Brain microvascular endothelial cell (primary cell): ENCODE results near the gene RNF166.

ENCODE experiments used
- DNase-seq: peaks from one replicate; pipeline ENCODE4 v3.0.0-alpha.2; 2020
- H3K27ac ChIP-seq: fragments of 250-450 bp; sonication (Bioruptor Pico); 2 replicates; pipeline ENCODE4 v1.5.1; 2020; ENCODE audit warnings: mild to moderate bottlenecking, moderate library complexity
- H3K27me3 ChIP-seq: fragments of 250-450 bp; sonication (Bioruptor Pico); replicated peaks from 2 replicates; pipeline ENCODE4 v1.5.1; 2020; ENCODE audit warnings: mild to moderate bottlenecking
- H3K36me3 ChIP-seq: fragments of 250-450 bp; sonication (Bioruptor Pico); replicated peaks from 2 replicates; pipeline ENCODE4 v1.5.1; 2020; ENCODE audit warnings: mild to moderate bottlenecking
- H3K4me3 ChIP-seq: 2 replicates; pipeline ENCODE4 v1.5.1; 2011; ENCODE audit warnings: low read depth, mild to moderate bottlenecking, control low read depth, low read length, moderate library complexity
- in situ Hi-C: cut with HindIII; loops from 2 replicates; pipeline ENCODE4 v1.10.0; 2017; ENCODE audit warnings: low sequenced_read_pairs, low pct_ligation_motif_present
- TF ChIP-seq, protein P1 (sequence below): IDR thresholded peaks from 2 replicates; pipeline ENCODE4 v1.5.1; 2011; ENCODE audit warnings: low read depth, mild to moderate bottlenecking, moderate library complexity, low read length, control low read depth, inconsistent platforms; ENCODE audit errors: missing control alignments

RNF166 gene

DNA sequence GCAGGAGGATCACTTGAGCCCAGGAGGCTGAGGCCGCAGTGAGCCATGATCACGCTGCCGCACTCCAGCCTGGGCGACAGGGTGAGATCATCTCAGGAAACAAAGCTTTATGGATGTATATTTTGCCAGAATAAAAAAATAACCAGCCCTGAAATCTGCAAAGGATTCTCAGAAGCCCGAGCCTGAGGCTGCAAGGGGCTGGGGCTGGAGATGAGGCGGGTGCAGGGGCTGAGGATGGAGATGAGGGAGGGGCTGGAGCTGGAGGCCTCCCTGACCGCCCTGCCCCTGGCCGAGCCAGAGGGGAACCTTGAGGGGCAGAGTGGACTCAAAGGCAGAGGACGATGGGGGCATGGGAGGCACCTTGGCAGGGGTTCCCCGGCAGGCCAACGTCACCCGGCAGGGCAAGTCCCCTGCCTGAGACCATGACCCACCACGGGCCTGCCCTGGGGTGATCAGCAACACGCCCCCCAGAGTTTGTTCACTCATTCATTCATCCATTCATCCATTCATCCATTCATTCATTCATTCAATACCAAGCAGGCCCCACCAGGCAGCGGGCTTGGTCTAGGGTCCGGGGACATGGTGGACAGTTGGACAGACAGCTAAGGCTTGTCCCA, 46.3 kb upstream of the RNF166 start:
- Histone ChIP-seq H3K27ac (no peak overlapping the region), H3K36me3 (peaks cover 15% of the 10 kb centered on the region), H3K4me3 (no peak overlapping the region), H3K27me3 (no peaks in the 10 kb centered on the region)
- in situ Hi-C loops = loop anchor here (25.0 kb wide), 1 partner anchor 410 kb away; the partner anchor contains the start of gene CDH15
- TF ChIP-seq, protein P1, sequence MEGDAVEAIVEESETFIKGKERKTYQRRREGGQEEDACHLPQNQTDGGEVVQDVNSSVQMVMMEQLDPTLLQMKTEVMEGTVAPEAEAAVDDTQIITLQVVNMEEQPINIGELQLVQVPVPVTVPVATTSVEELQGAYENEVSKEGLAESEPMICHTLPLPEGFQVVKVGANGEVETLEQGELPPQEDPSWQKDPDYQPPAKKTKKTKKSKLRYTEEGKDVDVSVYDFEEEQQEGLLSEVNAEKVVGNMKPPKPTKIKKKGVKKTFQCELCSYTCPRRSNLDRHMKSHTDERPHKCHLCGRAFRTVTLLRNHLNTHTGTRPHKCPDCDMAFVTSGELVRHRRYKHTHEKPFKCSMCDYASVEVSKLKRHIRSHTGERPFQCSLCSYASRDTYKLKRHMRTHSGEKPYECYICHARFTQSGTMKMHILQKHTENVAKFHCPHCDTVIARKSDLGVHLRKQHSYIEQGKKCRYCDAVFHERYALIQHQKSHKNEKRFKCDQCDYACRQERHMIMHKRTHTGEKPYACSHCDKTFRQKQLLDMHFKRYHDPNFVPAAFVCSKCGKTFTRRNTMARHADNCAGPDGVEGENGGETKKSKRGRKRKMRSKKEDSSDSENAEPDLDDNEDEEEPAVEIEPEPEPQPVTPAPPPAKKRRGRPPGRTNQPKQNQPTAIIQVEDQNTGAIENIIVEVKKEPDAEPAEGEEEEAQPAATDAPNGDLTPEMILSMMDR = no peak
- no peak for DNase-seq

DNA sequence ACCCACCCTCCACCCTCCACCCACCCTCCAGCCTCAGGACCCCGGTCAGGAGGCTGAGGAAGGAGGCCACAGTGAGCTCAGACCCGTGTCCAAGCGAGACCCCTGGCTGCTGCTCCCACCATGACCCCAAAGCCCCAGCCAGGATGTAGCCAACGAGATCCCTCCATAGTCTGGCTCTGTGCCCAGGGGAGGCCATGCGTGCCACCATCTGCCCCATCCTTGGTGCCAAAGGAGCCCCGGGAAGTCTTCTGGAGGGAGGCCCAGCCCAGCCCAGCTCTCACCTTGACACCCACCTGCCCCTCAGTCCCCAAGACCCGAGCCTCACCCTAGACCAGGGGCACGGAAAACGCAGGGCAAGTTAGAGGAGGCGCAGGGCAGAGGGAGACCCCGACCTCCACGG, 44.6 kb upstream of the RNF166 start:
- Histone ChIP-seq H3K27ac (no peak overlapping the region), H3K36me3 (peaks cover 16% of the 10 kb centered on the region), H3K4me3 (no peak overlapping the region), H3K27me3 (no peaks in the 10 kb centered on the region)
- TF ChIP-seq, protein P1 = no peak
- in situ Hi-C loops = loop anchor here (25.0 kb wide), 1 partner anchor 411 kb away; the partner anchor contains the start of gene CDH15
- DNase-seq = no peak

DNA sequence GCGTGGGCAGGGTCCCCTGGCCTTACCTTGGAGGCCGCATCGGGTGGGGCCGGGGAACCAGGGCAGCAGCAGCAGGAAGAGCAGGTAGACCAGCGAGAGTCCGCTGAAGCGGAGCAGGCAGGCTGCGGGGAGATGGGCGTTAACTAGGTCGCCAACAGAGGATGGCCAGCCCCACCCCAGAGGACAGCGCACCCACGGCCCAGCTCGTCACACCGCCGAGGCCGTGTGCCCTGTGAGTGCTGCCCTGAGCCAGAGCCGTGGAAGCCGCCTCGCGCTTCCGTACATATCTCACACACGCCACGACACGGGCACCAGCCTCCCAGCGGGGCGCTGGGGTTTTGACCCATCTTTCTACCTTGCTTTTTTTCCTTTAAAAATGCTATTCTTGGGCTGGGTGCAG, 43.1 kb upstream of the RNF166 start:
- no peak overlapping the region for H3K4me3 ChIP-seq
- H3K27me3 ChIP-seq = no peaks in the 10 kb centered on the region
- no peak overlapping the region for H3K27ac ChIP-seq
- TF ChIP-seq, protein P1 = no peak
- in situ Hi-C loops = no loop called here
- peaks cover 16% of the 10 kb centered on the region for H3K36me3 ChIP-seq
- no peak for DNase-seq

DNA sequence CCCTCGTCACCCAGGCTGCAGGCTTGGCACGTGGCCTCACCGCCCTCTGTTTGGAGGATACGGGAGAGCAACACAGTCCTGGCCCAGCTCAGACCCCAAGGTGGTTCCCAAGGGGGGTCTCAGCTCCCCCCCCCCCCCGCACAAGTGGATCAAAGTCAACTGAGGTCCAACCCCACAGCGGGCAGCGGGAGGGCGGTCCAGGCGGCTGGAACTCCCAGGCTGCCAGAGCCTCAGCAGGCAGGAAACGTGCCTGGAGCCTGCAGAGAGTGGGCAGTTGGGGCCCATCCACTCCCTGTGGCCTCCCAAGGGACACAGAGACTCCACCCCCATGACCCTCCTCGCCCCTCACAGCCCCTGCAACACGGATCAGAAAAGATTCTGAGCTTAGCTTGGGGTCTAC, 42.2 kb upstream of the RNF166 start:
- no peak overlapping the region for H3K27ac ChIP-seq
- H3K27me3 ChIP-seq = no peaks in the 10 kb centered on the region
- in situ Hi-C loops = no loop called here
- peaks cover 17% of the 10 kb centered on the region for H3K36me3 ChIP-seq
- DNase-seq = no peak
- TF ChIP-seq, protein P1 = no peak
- H3K4me3 ChIP-seq = no peak overlapping the region

DNA sequence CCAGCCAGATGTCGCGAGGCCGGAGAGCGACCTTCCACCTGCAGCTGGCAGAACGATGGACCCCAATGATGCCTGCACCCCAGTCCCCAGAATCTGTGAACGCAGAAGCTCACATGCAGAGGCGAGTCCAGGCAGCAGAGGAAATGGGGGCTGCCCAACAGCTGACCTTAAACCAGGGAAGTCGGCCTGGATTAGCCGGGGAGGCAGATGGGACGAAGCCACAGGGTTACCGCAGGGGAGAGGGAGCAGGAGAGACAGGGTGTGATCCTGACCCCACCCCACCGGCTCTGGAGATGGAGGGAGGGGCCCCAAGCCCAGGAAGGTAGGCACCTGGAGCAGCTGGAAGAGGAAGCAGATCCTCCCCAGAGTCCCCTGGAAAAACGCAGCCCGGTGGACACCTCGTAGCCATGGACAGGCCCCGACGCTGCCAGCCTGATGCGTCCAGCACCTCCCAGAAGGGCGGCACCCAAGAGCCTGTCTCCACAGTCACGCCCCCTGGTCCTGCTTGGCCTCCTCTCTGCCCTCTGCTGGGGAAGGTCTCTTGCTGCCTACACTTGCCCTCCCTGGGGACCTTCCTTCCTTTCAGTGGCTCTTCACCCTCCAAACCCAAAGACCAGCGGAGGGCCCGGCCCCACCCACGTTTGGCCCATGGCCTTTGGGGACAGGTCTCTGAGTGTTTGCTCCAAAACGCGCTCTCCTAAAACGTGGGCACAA, 41.5 kb upstream of the RNF166 start:
- no peak overlapping the region for H3K27ac ChIP-seq
- peaks cover 21% of the 10 kb centered on the region for H3K36me3 ChIP-seq
- DNase-seq = no peak
- in situ Hi-C loops = no loop called here
- H3K4me3 ChIP-seq = no peak overlapping the region
- TF ChIP-seq, protein P1 = peak; percentile 50
- H3K27me3 ChIP-seq = no peaks in the 10 kb centered on the region
